ENCODE measurements around the gene KRT1. TPM values are rescaled to one million over a fixed set of nuclear protein-coding genes. Genes with fewer than 3 reads are reported as not detected.

Gene KRT1
- total RNA-seq, 2 donors from 2014 or later, result 1.5 to 18.1 TPM

DNA sequence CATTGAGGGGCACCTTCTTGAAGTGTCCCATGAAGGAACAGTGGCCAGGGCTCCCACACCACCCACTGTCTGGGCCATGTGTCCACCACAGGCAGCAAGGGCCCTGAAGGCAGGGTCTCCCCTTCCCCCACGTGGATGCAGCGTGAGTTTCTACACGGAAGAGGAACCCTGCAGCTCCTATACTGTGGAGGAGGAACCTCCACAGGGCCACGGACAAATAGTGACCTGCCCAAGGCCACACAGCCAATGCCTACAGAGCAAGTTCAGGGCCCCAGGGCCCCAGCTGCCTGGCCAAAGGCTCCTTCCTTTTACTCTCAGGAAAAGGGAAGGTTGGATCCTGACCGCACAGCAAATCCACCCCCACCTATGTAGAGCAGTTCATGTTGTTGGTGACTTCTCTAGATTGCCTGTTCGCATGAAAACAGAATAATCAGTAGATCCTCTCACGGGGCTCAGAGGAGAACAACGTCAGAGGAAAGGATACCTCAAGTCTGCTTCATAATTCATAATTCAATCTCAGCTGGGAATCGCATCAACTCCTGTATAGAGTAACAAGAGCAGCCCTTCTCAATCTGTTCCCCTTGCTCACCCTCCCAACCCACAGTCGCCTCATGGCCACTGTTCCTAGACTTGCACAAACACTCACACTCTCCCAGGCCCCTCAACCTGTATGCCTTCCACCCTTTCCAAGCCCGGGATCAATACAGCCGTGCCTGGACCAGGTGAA, 50.8 kb downstream of the KRT1 start:
- 97% methylated on average over 12 of the region's 12 CpGs for WGBS
- no peak for DNase-seq (ENCODE audit: low spot score)
- Histone ChIP-seq H3K9me3 (no peaks in the 10 kb centered on the region), H3K4me1 (replicated peaks) (no peaks in the 10 kb centered on the region), H3K4me3 (no peak overlapping the region), H3K27ac (no peak overlapping the region), H3K36me3 (no peaks in the 10 kb centered on the region), H3K27me3 (replicated peaks; ENCODE audit: insufficient read depth) (peaks cover 2% of the 10 kb centered on the region)
- intact Hi-C loops (cut with DNase I), result no loop called here
- TF ChIP-seq, protein P1, sequence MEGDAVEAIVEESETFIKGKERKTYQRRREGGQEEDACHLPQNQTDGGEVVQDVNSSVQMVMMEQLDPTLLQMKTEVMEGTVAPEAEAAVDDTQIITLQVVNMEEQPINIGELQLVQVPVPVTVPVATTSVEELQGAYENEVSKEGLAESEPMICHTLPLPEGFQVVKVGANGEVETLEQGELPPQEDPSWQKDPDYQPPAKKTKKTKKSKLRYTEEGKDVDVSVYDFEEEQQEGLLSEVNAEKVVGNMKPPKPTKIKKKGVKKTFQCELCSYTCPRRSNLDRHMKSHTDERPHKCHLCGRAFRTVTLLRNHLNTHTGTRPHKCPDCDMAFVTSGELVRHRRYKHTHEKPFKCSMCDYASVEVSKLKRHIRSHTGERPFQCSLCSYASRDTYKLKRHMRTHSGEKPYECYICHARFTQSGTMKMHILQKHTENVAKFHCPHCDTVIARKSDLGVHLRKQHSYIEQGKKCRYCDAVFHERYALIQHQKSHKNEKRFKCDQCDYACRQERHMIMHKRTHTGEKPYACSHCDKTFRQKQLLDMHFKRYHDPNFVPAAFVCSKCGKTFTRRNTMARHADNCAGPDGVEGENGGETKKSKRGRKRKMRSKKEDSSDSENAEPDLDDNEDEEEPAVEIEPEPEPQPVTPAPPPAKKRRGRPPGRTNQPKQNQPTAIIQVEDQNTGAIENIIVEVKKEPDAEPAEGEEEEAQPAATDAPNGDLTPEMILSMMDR (IDR thresholded peaks at IDR 0.05), result no peak
- TF ChIP-seq POLR2AphosphoS5 (IDR thresholded peaks at IDR 0.05) (no peak), POLR2A (IDR thresholded peaks at IDR 0.05) (no peak)

DNA sequence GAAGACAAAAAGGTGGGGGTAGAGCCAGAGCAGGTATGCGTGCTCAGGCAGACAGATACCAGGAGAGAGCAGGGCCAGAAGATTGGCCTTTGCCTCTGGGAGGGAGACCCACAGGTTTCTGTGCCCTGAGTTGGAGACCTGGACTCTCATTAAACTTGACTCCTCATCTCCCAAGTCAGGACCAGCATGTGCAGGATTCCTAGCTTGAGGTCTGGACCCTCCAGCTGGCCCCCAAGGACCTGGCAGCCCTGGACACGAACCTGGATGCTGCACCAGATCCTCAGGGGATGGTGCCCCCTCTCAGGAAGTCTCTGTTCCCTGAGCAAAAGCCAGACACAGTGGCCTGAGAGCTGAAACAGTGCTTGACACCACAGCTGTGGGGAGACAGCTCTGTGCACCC, 51.4 kb downstream of the KRT1 start:
- peaks cover 2% of the 10 kb centered on the region for H3K27me3 ChIP-seq (replicated peaks; ENCODE audit: insufficient read depth)
- DNase-seq (ENCODE audit: low spot score), result no peak
- no peaks in the 10 kb centered on the region for H3K4me1 ChIP-seq (replicated peaks)
- no peaks in the 10 kb centered on the region for H3K36me3 ChIP-seq
- no peak overlapping the region for H3K4me3 ChIP-seq
- intact Hi-C loops (cut with DNase I), result no loop called here
- TF ChIP-seq POLR2AphosphoS5 (IDR thresholded peaks at IDR 0.05), result no peak
- TF ChIP-seq POLR2A (IDR thresholded peaks at IDR 0.05), result no peak
- TF ChIP-seq, protein P1 (IDR thresholded peaks at IDR 0.05), result no peak
- H3K9me3 ChIP-seq, result no peaks in the 10 kb centered on the region
- H3K27ac ChIP-seq, result no peak overlapping the region
- 79% methylated on average over 2 of the region's 2 CpGs for WGBS

DNA sequence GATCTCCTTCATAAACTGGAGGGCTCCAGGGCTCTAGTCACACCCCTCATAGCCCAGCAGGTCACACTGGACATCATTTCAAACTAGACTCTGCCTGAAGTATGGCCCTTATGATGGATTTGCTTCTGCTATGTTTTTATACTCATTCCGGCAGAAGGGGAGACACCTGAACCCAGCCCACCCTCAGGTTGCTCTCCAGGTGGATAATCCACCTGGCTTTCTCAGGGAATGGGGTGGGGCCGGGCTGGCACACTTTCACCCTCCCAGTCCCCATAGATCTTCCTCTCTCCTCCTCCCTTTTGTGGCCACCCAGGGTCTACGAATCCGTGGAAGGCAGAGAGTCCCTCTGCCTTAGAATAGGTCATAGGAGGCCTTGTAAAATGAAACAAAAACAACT, 52.1 kb downstream of the KRT1 start:
- 94% methylated on average over 4 of the region's 4 CpGs for WGBS

DNA sequence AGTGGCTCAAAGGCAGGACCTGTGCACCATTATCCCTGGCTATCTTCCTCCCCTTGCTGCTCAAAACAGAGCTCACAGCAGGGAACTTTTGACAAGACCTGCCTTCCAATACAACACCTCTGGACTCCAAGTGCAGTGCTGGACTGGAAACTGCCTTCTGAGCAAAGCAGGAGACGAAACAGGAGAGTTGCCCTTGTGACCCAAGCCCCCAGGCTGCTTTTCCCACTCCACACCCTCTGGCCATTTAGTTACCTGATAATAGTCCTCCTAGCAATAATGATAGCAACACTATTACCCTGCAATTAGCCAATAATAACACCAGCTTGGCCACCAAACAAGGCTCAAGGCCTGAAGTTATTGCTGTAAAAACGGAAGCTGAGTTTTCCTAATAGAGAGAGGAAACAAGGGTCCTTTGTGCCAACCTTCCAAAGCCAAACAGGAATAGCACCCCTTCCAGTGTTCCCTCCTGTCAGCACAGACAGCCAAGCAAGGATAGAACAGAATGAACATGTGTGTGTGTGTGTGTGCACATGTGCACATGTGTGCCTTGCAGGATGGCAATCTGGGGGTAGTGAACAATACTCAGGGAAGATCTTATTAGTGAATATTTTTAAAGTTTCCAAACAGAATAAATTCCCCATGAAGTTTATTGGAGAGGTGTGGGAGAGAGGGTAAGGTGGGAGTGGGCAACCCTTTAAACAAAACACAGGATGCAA, 52.7 kb downstream of the KRT1 start:
- DNase-seq (ENCODE audit: low spot score), result no peak
- H3K27ac ChIP-seq, result no peak overlapping the region
- intact Hi-C loops (cut with DNase I), result no loop called here

More for the DNA sequence above, 52.1 kb downstream of the KRT1 start:
- Histone ChIP-seq H3K4me1 (replicated peaks) (no peaks in the 10 kb centered on the region), H3K9me3 (no peaks in the 10 kb centered on the region), H3K27ac (no peak overlapping the region), H3K4me3 (no peak overlapping the region), H3K27me3 (replicated peaks; ENCODE audit: insufficient read depth) (peaks cover 2% of the 10 kb centered on the region), H3K36me3 (no peaks in the 10 kb centered on the region)
- intact Hi-C loops (cut with DNase I), result no loop called here
- no peak for DNase-seq (ENCODE audit: low spot score)
- no peak for TF ChIP-seq POLR2A (IDR thresholded peaks at IDR 0.05)

More for the DNA sequence above, 52.7 kb downstream of the KRT1 start:
- no peaks in the 10 kb centered on the region for H3K4me1 ChIP-seq (replicated peaks)
- no peak for TF ChIP-seq POLR2A (IDR thresholded peaks at IDR 0.05)
- TF ChIP-seq, protein P1 (IDR thresholded peaks at IDR 0.05), result no peak
- TF ChIP-seq POLR2AphosphoS5 (IDR thresholded peaks at IDR 0.05), result no peak
- no peak overlapping the region for H3K4me3 ChIP-seq
- peaks cover 2% of the 10 kb centered on the region for H3K27me3 ChIP-seq (replicated peaks; ENCODE audit: insufficient read depth)
- no peaks in the 10 kb centered on the region for H3K9me3 ChIP-seq
- WGBS, result 80% methylated on average over 2 of the region's 2 CpGs
- H3K36me3 ChIP-seq, result no peaks in the 10 kb centered on the region

Other genes starting within 250 kb of the KRT1 start
- not detected for gene KRT75, start 246.0 kb downstream of the KRT1 start, total RNA-seq
- under 1 TPM; 0.40 to 0.87 TPM for gene KRT6B, start 228.3 kb downstream of the KRT1 start, total RNA-seq
- not detected for gene KRT6C, start 206.6 kb downstream of the KRT1 start, total RNA-seq
- 10 to 100 TPM in 1 of 2 donors, 1 to 10 TPM in 1; 5.9 to 13.6 TPM for gene KRT6A, start 187.2 kb downstream of the KRT1 start, total RNA-seq
- gene KRT5, start 160.0 kb downstream of the KRT1 start, total RNA-seq, result 100 to 1,000 TPM; 160 to 516 TPM
- gene KRT71, start 127.3 kb downstream of the KRT1 start, total RNA-seq, result not detected
- gene KRT74, start 106.6 kb downstream of the KRT1 start, total RNA-seq, result under 1 TPM; 0.05 to 0.45 TPM
- 10 to 100 TPM in 1 of 2 donors, not detected in 1; 22.1 TPM for gene KRT72, start 78.9 kb downstream of the KRT1 start, total RNA-seq
- not detected for gene KRT73, start 61.8 kb downstream of the KRT1 start, total RNA-seq
- gene KRT2, start 28.2 kb downstream of the KRT1 start, total RNA-seq, result 1 to 10 TPM in 1 of 2 donors, under 1 TPM in 1; 0.41 to 5.1 TPM
- under 1 TPM; 0.09 to 0.57 TPM for gene KRT77, start 23.1 kb upstream of the KRT1 start, total RNA-seq
- gene KRT76, start 96.9 kb upstream of the KRT1 start, total RNA-seq, result not detected
- not detected for gene KRT3, start 115.7 kb upstream of the KRT1 start, total RNA-seq
- gene KRT4, start 133.7 kb upstream of the KRT1 start, total RNA-seq, result 10 to 100 TPM in 1 of 2 donors, 1 to 10 TPM in 1; 6.4 to 12.7 TPM
- not detected for gene KRT79, start 153.9 kb upstream of the KRT1 start, total RNA-seq
- 1 to 10 TPM in 1 of 2 donors, not detected in 1; 1.0 TPM for gene KRT78, start 168.6 kb upstream of the KRT1 start, total RNA-seq
- gene KRT8, start 224.7 kb upstream of the KRT1 start, total RNA-seq, result 100 to 1,000 TPM; 182 to 536 TPM

Measured in prostate gland (tissue), 2 donors.